Erythroblast (primary cell): ENCODE measurements around the gene SUPT3H.

Source experiments
- DNase-seq, 2 experiments: peaks; one replicate each; lab custom pipeline; 2025; lab: John Stamatoyannopoulos, UW
- GATA1 ChIP-seq: IDR thresholded peaks from 2 replicates; pipeline ENCODE4 v1.6.1; 2011; ENCODE audit warnings: low read depth, mild to moderate bottlenecking, control low read depth, low read length, moderate library complexity
- POLR2A ChIP-seq: IDR thresholded peaks from 2 replicates; pipeline ENCODE4 v1.6.1; 2011; ENCODE audit warnings: mild to moderate bottlenecking, low read length

SUPT3H gene

DNA sequence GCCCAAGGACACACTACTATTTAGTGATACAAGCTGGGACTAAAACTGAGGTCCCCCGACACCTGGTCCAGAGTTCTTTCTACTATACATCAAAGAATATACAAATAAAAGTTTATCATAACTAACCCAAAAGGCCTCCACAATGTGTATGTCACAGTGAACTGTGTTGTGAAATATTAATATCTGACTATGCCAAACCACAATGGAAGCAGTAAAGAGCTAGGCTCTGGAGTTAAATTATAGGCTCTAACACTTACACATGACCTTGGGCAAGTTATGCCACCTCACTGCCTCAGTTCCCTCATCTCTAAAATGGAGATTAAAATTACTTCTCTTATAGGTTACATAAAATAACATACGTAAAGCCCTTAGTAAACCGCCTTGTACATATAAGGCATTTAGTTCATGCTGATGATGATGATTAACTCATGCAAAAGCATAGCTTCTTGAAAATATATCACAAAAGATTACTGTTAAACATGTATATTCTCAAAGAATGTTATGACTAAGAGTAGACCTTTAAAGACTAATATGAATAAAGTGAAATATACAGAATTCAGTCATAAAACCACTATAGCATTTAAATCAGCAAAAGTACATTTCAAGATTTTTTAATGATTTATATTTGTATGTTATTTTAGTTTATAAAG is 5.7 kb downstream of the SUPT3H start:
- no peak for DNase-seq
- TF ChIP-seq POLR2A (no peak), GATA1 (no peak)

DNA sequence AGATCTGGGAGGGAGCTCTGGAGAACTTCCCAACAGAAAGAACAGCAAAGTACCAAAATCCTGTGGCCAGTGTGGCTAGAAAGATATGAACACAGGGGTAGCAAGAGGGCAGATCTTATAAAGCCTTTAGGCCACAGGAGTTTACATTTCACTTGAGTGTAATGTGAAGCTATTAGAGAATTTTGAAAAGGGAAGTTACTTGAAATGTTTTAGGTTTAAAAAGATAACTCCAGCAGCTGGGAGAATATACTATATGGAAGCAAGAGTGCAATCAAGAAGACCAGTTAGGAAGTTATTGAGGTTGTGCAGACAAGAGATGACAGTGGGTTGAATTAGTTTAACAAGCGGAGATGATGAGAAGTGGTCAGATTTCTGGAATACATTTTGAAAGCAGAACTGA is 7.9 kb downstream of the SUPT3H start:
- no peak for TF ChIP-seq POLR2A
- TF ChIP-seq GATA1, result no peak

GRCh38 chr6:45367999-45368398 is 9.7 kb downstream of the SUPT3H start:
- TF ChIP-seq POLR2A (no peak), GATA1 (no peak)
- DNase-seq, result no peak

More for the DNA sequence above, 7.9 kb downstream of the SUPT3H start:
- no peak for DNase-seq

DNA sequence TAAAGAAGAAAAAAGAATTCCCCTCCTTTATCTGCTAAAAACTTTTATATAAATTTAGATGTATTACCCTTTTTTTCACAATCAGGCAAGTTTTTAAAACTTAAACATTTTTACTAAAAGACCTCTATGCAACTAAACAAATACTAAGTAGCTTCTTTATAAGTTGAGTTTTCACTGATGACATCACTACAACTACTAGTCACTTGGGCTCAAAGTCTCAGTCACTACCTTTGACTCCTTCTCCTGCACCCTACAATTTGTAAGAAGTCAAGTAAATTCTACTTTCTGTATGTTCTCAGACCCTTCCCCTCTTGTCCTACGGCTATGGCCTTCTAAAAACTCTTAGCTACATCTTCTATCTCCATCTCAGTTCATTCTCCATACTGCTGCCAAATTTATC is 11.2 kb downstream of the SUPT3H start:
- TF ChIP-seq POLR2A (no peak), GATA1 (no peak)
- no peak for DNase-seq

DNA sequence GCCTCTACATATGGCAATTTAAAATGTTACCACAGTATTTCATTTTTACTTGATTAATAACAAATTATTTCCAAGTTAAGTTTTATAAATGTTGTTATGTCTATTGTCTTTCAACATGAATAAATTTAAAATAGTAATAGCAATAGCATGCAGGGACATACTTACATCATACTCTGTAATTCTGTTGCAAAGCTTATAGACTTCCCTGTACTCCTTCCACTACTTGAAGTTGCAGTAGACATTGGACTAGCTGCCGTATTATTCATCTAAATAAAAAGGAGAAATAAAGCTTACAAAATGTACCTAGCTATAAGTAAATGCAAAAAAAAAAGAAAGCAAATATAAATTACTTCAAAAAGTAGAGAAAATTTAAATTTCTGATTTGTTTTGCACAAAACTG is 12.7 kb downstream of the SUPT3H start:
- DNase-seq, result no peak

GRCh38 chr6:45364466-45364865 is 13.3 kb downstream of the SUPT3H start:
- no peak for TF ChIP-seq POLR2A
- TF ChIP-seq GATA1, result no peak
- no peak for DNase-seq

More for the DNA sequence above, 12.7 kb downstream of the SUPT3H start:
- TF ChIP-seq GATA1 (no peak), POLR2A (no peak)

DNA sequence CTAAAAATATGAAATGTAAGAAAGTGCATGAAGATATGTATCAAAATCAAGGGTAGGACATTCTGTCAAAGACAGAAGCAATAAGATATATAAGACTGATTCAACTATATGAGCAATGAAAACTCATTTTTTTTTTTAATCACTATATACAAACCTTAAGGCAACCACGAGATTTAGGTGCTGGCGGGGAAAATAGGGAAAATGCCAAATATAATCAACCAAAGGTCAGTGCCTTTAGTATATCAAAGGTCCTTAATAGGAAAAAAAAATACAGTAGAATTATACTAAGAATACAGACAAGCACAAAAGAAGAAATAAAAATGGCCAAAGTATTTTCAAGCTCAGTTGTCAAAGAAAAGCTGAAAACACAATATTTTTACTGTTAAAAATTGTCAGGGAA is 24.1 kb downstream of the SUPT3H start:
- DNase-seq, result no peak
- TF ChIP-seq POLR2A (no peak), GATA1 (no peak)

DNA sequence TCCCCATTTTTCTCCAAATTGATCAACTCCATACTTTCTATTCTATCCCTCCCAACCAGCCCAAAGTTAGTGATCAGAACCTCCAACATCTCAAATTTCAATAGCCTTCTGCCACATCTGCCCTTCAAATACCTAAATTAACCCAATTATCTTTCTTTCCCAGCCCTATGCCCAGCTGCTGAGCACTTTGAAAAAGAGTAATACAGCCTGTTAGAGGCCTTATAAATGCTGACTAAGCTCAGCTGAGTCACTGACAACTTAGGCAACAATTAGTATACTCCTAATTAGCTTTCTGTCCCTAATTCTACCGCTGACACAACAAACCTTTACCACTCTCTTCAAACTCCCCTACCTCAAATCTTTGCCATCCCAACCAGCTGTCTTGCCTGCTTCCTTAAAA is 26.1 kb downstream of the SUPT3H start:
- TF ChIP-seq POLR2A (no peak), GATA1 (no peak)
- peak; percentile 22 to 63 for DNase-seq

DNA sequence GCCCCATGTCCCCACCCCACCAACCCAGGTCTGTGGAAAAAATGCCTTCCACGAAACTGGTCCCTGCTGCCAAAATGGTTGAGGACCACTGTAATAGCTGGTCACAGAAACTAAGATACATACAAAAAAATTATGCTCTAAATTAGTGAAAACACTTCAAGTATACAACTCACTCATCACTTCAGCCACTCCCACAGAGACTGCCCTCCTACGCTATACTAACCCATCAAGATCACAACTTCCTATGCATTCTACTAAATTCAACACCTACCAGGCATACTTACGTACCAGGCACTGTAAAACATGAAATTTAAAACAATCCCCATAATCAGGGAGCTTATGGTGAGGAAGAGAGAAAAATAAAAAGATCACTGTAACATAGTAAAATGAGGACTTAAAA is 26.7 kb downstream of the SUPT3H start:
- DNase-seq, result no peak
- TF ChIP-seq POLR2A (no peak), GATA1 (no peak)

GRCh38 chr6:45350186-45350710 is 27.5 kb downstream of the SUPT3H start:
- DNase-seq, result no peak
- TF ChIP-seq GATA1, result no peak
- no peak for TF ChIP-seq POLR2A

- no peak for TF ChIP-seq POLR2A
- no peak for TF ChIP-seq GATA1
- DNase-seq, result no peak
These were observed 32.8 kb downstream of the SUPT3H start for GRCh38 chr6:45344900-45345299.

GRCh38 chr6:45328523-45328922 is 49.2 kb downstream of the SUPT3H start:
- TF ChIP-seq POLR2A (no peak), GATA1 (no peak)
- no peak for DNase-seq

GRCh38 chr6:45327956-45328522 is 49.7 kb downstream of the SUPT3H start, which contains the start of gene RUNX2:
Gene RUNX2 (plus strand): TSS chr6:45328330. CDS start chr6:45328727, 397 bp downstream.
- no peak for TF ChIP-seq POLR2A
- TF ChIP-seq GATA1, result no peak
- no peak for DNase-seq

- TF ChIP-seq GATA1, result no peak
- no peak for TF ChIP-seq POLR2A
- DNase-seq, result no peak
These were observed 50.9 kb downstream of the SUPT3H start for GRCh38 chr6:45326698-45327417.
